WTC11 (cell line): ENCODE results near the gene ACYP1. TPM values are rescaled to one million over a fixed set of nuclear protein-coding genes. Genes with fewer than 3 reads are reported as not detected.

Experiments used
- ATAC-seq: fragments of 200-7000 bp; cut with Tn5 transposase; 2 replicates; pipeline ENCODE4 v1.10.0; 2021; ENCODE audit warnings: mild to moderate bottlenecking, moderate library complexity
- CTCF ChIA-PET: fragments of 300-600 bp; sonication (Branson Sonifier 250); formaldehyde crosslinking; loops from one replicate; lab custom pipeline; 2021; ENCODE audit warnings: antibody characterized with exemption; lab: Charles Lee
- POLR2A ChIA-PET: fragments of 350-600 bp; sonication (Branson Sonifier 250); formaldehyde crosslinking; loops from one replicate; lab custom pipeline; 2021; ENCODE audit warnings: antibody characterized with exemption; lab: Charles Lee
- DNase-seq: peaks from one replicate; pipeline ENCODE4 v3.0.0; 2021; ENCODE audit warnings: low spot score
- H3K27ac Mint-ChIP-seq: 2 replicates; pipeline ENCODE4 v1.8.0; 2021; ENCODE audit warnings: mixed read lengths
- H3K27me3 Mint-ChIP-seq: 2 replicates; pipeline ENCODE4 v1.8.0; 2021; ENCODE audit warnings: low read depth, mild to moderate bottlenecking, moderate library complexity, mixed read lengths
- H3K36me3 Mint-ChIP-seq: 2 replicates; pipeline ENCODE4 v1.8.0; 2021; ENCODE audit warnings: mixed read lengths
- H3K4me1 Mint-ChIP-seq: 2 replicates; pipeline ENCODE4 v1.8.0; 2022; ENCODE audit warnings: mixed read lengths
- H3K4me3 Mint-ChIP-seq: 2 replicates; pipeline ENCODE4 v1.8.0; 2021; ENCODE audit warnings: mild to moderate bottlenecking, moderate library complexity, mixed read lengths
- H3K9me3 Mint-ChIP-seq: 2 replicates; pipeline ENCODE4 v1.8.0; 2021; ENCODE audit warnings: mixed read lengths
- AFF4 ChIP-seq: sonication (generic); formaldehyde crosslinking; IDR thresholded peaks from 2 replicates; pipeline ENCODE4 v1.8.1; 2023; ENCODE audit warnings: mild to moderate bottlenecking, missing genetic modification reagents, borderline replicate concordance
- CBFB ChIP-seq: sonication (generic); formaldehyde crosslinking; IDR thresholded peaks from 2 replicates; pipeline ENCODE4 v1.8.1; 2022; ENCODE audit warnings: mild to moderate bottlenecking, low read depth, missing genetic modification reagents
- CREM ChIP-seq: sonication (generic); formaldehyde crosslinking; IDR thresholded peaks from 2 replicates; pipeline ENCODE4 v1.8.1; 2022; ENCODE audit warnings: mild to moderate bottlenecking, missing genetic modification reagents, moderate library complexity
- ETV6 ChIP-seq: sonication (generic); formaldehyde crosslinking; IDR thresholded peaks from 2 replicates; pipeline ENCODE4 v1.8.1; 2022; ENCODE audit warnings: mild to moderate bottlenecking, missing genetic modification reagents
- GTF2I ChIP-seq: fragments of 250-450 bp; sonication (Bioruptor Pico); conservative IDR thresholded peaks from 2 replicates; pipeline ENCODE4 v1.4.0; 2021; ENCODE audit warnings: mild to moderate bottlenecking
- HMGA2 ChIP-seq: fragments of 250-450 bp; sonication (Bioruptor Pico); IDR thresholded peaks from 2 replicates; pipeline ENCODE4 v1.4.0; 2021; ENCODE audit warnings: mild to moderate bottlenecking, moderate library complexity
- IRF2 ChIP-seq: sonication (generic); formaldehyde crosslinking; IDR thresholded peaks from 2 replicates; pipeline ENCODE4 v1.8.0; 2022; ENCODE audit warnings: low read depth, missing genetic modification reagents, borderline replicate concordance
- NFATC4 ChIP-seq: fragments of 250-450 bp; sonication (Bioruptor Pico); IDR thresholded peaks from 2 replicates; pipeline ENCODE4 v1.9.0; 2021; ENCODE audit warnings: mild to moderate bottlenecking
- OVOL2 ChIP-seq: fragments of 250-450 bp; sonication (Bioruptor Pico); IDR thresholded peaks from 2 replicates; pipeline ENCODE4 v1.9.0; 2021; ENCODE audit warnings: mild to moderate bottlenecking, borderline replicate concordance
- SMAD3 ChIP-seq: sonication (generic); formaldehyde crosslinking; IDR thresholded peaks from 2 replicates; pipeline ENCODE4 v1.8.0; 2022; ENCODE audit warnings: missing genetic modification reagents, mild to moderate bottlenecking, borderline replicate concordance
- TEAD1 ChIP-seq: sonication (generic); formaldehyde crosslinking; IDR thresholded peaks from 2 replicates; pipeline ENCODE4 v1.8.0; 2022; ENCODE audit warnings: mild to moderate bottlenecking, missing genetic modification reagents
- USF1 ChIP-seq: sonication (generic); formaldehyde crosslinking; IDR thresholded peaks from 2 replicates; pipeline ENCODE4 v1.8.0; 2022; ENCODE audit warnings: mild to moderate bottlenecking, missing genetic modification reagents
- ZNF232 ChIP-seq: sonication (generic); formaldehyde crosslinking; IDR thresholded peaks from 2 replicates; pipeline ENCODE4 v1.8.0; 2022; ENCODE audit warnings: mild to moderate bottlenecking, missing genetic modification reagents
- ZNF317 ChIP-seq: sonication (generic); formaldehyde crosslinking; IDR thresholded peaks from 2 replicates; pipeline ENCODE4 v1.8.1; 2023; ENCODE audit warnings: low read depth, mild to moderate bottlenecking, moderate library complexity, missing genetic modification reagents, borderline replicate concordance
- ZNF396 ChIP-seq: fragments of 250-450 bp; sonication (Bioruptor Pico); IDR thresholded peaks from 2 replicates; pipeline ENCODE4 v1.8.0; 2021; ENCODE audit warnings: mild to moderate bottlenecking, moderate library complexity, borderline replicate concordance
- ZNF532 ChIP-seq: fragments of 250-450 bp; sonication (Bioruptor Pico); IDR thresholded peaks from 2 replicates; pipeline ENCODE4 v1.9.0; 2021; ENCODE audit warnings: mild to moderate bottlenecking, borderline replicate concordance
- total RNA-seq: library from RNA; stranded (reverse); gene quantifications from 3 replicates; pipeline ENCODE4 v1.2.3, GENCODE V29; 2021
- TF ChIP-seq, protein P1 (sequence below): sonication (generic); formaldehyde crosslinking; IDR thresholded peaks from 2 replicates; pipeline ENCODE4 v1.8.0; 2022; ENCODE audit warnings: mild to moderate bottlenecking, missing genetic modification reagents

Gene ACYP1
- total RNA-seq, 1 experiment from 2014 or later = 26.6 TPM

GRCh38 chr14:75098212-75098611 is 34.4 kb upstream of the ACYP1 start (continued):
- no peak for TF ChIP-seq IRF2 (CRISPR knock-in tag)

- Mint-ChIP-seq H3K9me3 (no peaks in the 10 kb centered on the region), H3K4me3 (no peak overlapping the region), H3K27ac (no peak overlapping the region), H3K27me3 (no peaks in the 10 kb centered on the region), H3K36me3 (peaks cover 61% of the 10 kb centered on the region), H3K4me1 (peaks cover 6% of the 10 kb centered on the region)
- POLR2A ChIA-PET = no interaction called here
- CTCF ChIA-PET = no interaction called here
- DNase-seq (no peak), ATAC-seq (no peak)
- TF ChIP-seq ZNF396 (CRISPR knock-in tag) (no peak), USF1 (CRISPR knock-in tag) (no peak), ETV6 (no peak), CBFB (no peak), NFATC4 (no peak), CREM (CRISPR knock-in tag) (no peak)
Measured at GRCh38 chr14:75096959-75097358, 33.1 kb upstream of the ACYP1 start.

- ATAC-seq = no peak
- TF ChIP-seq ZNF317 (no peak), OVOL2 (CRISPR knock-in tag) (no peak)
- TF ChIP-seq, protein P1, sequence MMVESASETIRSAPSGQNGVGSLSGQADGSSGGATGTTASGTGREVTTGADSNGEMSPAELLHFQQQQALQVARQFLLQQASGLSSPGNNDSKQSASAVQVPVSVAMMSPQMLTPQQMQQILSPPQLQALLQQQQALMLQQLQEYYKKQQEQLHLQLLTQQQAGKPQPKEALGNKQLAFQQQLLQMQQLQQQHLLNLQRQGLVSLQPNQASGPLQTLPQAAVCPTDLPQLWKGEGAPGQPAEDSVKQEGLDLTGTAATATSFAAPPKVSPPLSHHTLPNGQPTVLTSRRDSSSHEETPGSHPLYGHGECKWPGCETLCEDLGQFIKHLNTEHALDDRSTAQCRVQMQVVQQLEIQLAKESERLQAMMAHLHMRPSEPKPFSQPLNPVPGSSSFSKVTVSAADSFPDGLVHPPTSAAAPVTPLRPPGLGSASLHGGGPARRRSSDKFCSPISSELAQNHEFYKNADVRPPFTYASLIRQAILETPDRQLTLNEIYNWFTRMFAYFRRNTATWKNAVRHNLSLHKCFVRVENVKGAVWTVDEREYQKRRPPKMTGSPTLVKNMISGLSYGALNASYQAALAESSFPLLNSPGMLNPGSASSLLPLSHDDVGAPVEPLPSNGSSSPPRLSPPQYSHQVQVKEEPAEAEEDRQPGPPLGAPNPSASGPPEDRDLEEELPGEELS (CRISPR knock-in tag) = no peak
- no peak overlapping the region for H3K27ac Mint-ChIP-seq
- no peaks in the 10 kb centered on the region for H3K27me3 Mint-ChIP-seq
- CTCF ChIA-PET = interaction anchor here (0.7 kb wide), 1 partner anchor 420 kb away, joined by 3 read pairs; no protein-coding TSS in a partner anchor
- H3K4me3 Mint-ChIP-seq = no peak overlapping the region
- no peaks in the 10 kb centered on the region for H3K9me3 Mint-ChIP-seq
- H3K36me3 Mint-ChIP-seq = peaks cover 55% of the 10 kb centered on the region
- POLR2A ChIA-PET = interaction anchor here (0.6 kb wide), 1 partner anchor 200 kb away, joined by 7 read pairs; no protein-coding TSS in a partner anchor
- H3K4me1 Mint-ChIP-seq = peaks cover 6% of the 10 kb centered on the region
- DNase-seq = no peak
Measured at GRCh38 chr14:75095690-75096089, 31.9 kb upstream of the ACYP1 start.

- no peaks in the 10 kb centered on the region for H3K9me3 Mint-ChIP-seq
- TF ChIP-seq AFF4 (CRISPR knock-in tag) = no peak
- no peak for TF ChIP-seq SMAD3 (CRISPR knock-in tag)
- no peak for TF ChIP-seq ZNF232
- TF ChIP-seq TEAD1 = no peak
- TF ChIP-seq GTF2I = no peak
- no peak for TF ChIP-seq ZNF532 (CRISPR knock-in tag)
- no peak for TF ChIP-seq HMGA2
- H3K27ac Mint-ChIP-seq = no peak overlapping the region
- POLR2A ChIA-PET = interaction anchor here (0.6 kb wide), 2 partner anchors 200 to 829 kb away, joined by 5 to 7 read pairs; no protein-coding TSS in a partner anchor
- CTCF ChIA-PET = no interaction called here
- peaks cover 55% of the 10 kb centered on the region for H3K36me3 Mint-ChIP-seq
- H3K27me3 Mint-ChIP-seq = no peaks in the 10 kb centered on the region
- no peak overlapping the region for H3K4me3 Mint-ChIP-seq
- H3K4me1 Mint-ChIP-seq = peaks cover 6% of the 10 kb centered on the region
- DNase-seq = no peak
- ATAC-seq = no peak
Measured at GRCh38 chr14:75094896-75095295, 31.1 kb upstream of the ACYP1 start.
